CD4-positive, alpha-beta memory T cell (primary cell): ENCODE data around the gene RALGAPA2. TPM values are rescaled to one million over a fixed set of nuclear protein-coding genes. Genes with fewer than 3 reads are reported as not detected.

Experiments used
- CTCF ChIA-PET: fragments of 350-600 bp; sonication (Branson Sonifier 250); formaldehyde crosslinking; loops from one replicate; lab custom pipeline; 2021; ENCODE audit warnings: inconsistent platforms; ENCODE audit not compliant: partially characterized antibody; lab: Charles Lee
- POLR2A ChIA-PET: fragments of 350-600 bp; sonication (Branson Sonifier 250); formaldehyde crosslinking; loops from one replicate; lab custom pipeline; 2021; ENCODE audit not compliant: partially characterized antibody; lab: Charles Lee
- DNase-seq, 5 donors: peaks; one replicate each; pipeline versions ENCODE4 v3.0.0 to v3.0.0-alpha.2; 2020 to 2022; ENCODE audit warnings: mixed read lengths in 1 of 5
- H3K27ac ChIP-seq: one replicate; pipeline ENCODE4 v1.7.0; 2013; ENCODE audit warnings: low read depth, low read length
- H3K27me3 ChIP-seq: 2 replicates; pipeline ENCODE4 v1.7.0; 2013; ENCODE audit warnings: mild to moderate bottlenecking, low read length, moderate library complexity; ENCODE audit not compliant: insufficient read depth
- H3K36me3 ChIP-seq: 2 replicates; pipeline ENCODE4 v1.7.0; 2013; ENCODE audit warnings: mild to moderate bottlenecking, low read length, moderate library complexity; ENCODE audit not compliant: insufficient read depth
- H3K4me1 ChIP-seq: 2 replicates; pipeline ENCODE4 v1.7.0; 2013; ENCODE audit warnings: mild to moderate bottlenecking, low read length, moderate library complexity; ENCODE audit not compliant: insufficient read depth
- H3K4me3 ChIP-seq, 2 donors: one replicate each; pipeline ENCODE4 v1.7.0; 2013; ENCODE audit warnings: low read length in 2 of 2, mild to moderate bottlenecking in 1 of 2
- H3K9me3 ChIP-seq, 2 donors: one replicate each; pipeline ENCODE4 v1.7.0; 2013; ENCODE audit warnings: low read length in 2 of 2, control low read depth in 1 of 2; ENCODE audit not compliant: control insufficient read depth in 1 of 2
- H3K27ac Mint-ChIP-seq, 7 donors: one replicate each; pipeline ENCODE4 v1.8.0; 2020 to 2021; ENCODE audit warnings: mixed read lengths in 7 of 7, mild to moderate bottlenecking in 6 of 7, inconsistent platforms in 3 of 7, moderate library complexity in 3 of 7
- H3K27me3 Mint-ChIP-seq, 2 donors: one replicate each; pipeline ENCODE4 v1.8.0; 2020 to 2021; ENCODE audit warnings: mixed read lengths in 2 of 2
- H3K36me3 Mint-ChIP-seq, 2 donors: one replicate each; pipeline ENCODE4 v1.8.0; 2020 to 2021; ENCODE audit warnings: mixed read lengths in 2 of 2, inconsistent platforms in 1 of 2, mild to moderate bottlenecking in 1 of 2
- H3K4me1 Mint-ChIP-seq, 4 donors: one replicate each; pipeline ENCODE4 v1.8.0; 2020 to 2021; ENCODE audit warnings: mixed read lengths in 4 of 4, mild to moderate bottlenecking in 1 of 4
- H3K4me3 Mint-ChIP-seq, 8 donors: one replicate each; pipeline ENCODE4 v1.8.0; 2020 to 2021; ENCODE audit warnings: mixed read lengths in 8 of 8, mild to moderate bottlenecking in 7 of 8, moderate library complexity in 6 of 8, inconsistent platforms in 3 of 8
- H3K9me3 Mint-ChIP-seq, 8 donors: one replicate each; pipeline ENCODE4 v1.8.0; 2020 to 2021; ENCODE audit warnings: mixed read lengths in 8 of 8, mild to moderate bottlenecking in 5 of 8, inconsistent platforms in 3 of 8, moderate library complexity in 1 of 8
- intact Hi-C: fragments of 100-400 bp; cut with micrococcal nuclease; formaldehyde crosslinking; loops from one replicate; pipeline ENCODE4 v1.15.1; 2023
- polyA plus RNA-seq, 2 donors: library from polyadenylated mRNA; unstranded; fragments of 300-500 nt; fragmentation: Illumina TruSeq; gene quantifications; one replicate each; pipeline ENCODE4 v1.2.3, GENCODE V29; 2021
- total RNA-seq, 2 experiments: library from RNA; stranded (reverse); gene quantifications; one replicate each; pipeline ENCODE4 v1.2.3, GENCODE V29; 2021

RALGAPA2 gene
- total and polyA plus RNA-seq, 4 experiments from 2014 or later = 1.6 to 36.3 (median 21.5) TPM

GRCh38 chr20:20629556-20630188, 82.8 kb downstream of the RALGAPA2 start:
- intact Hi-C loops = no loop called here
- no peaks in the 10 kb centered on the region for H3K27me3 ChIP-seq
- CTCF ChIA-PET = no interaction called here
- H3K27ac ChIP-seq = no peak overlapping the region
- no peak for DNase-seq
- POLR2A ChIA-PET = no interaction called here
- H3K4me1 Mint-ChIP-seq = no peaks in the 10 kb centered on the region
- no peaks in the 10 kb centered on the region for H3K27me3 Mint-ChIP-seq
- H3K9me3 ChIP-seq = no peaks in the 10 kb centered on the region
- no peak overlapping the region for H3K4me3 ChIP-seq
- H3K36me3 Mint-ChIP-seq = peaks cover 61 to 69% of the 10 kb centered on the region in 2 donors
- peak overlapping the region in 1 of 7 donors; percentile 6 for H3K27ac Mint-ChIP-seq
- no peaks in the 10 kb centered on the region for H3K4me1 ChIP-seq
- H3K4me3 Mint-ChIP-seq = no peak overlapping the region
- H3K36me3 ChIP-seq = peaks cover 13% of the 10 kb centered on the region
- H3K9me3 Mint-ChIP-seq = no peaks in the 10 kb centered on the region

DNA sequence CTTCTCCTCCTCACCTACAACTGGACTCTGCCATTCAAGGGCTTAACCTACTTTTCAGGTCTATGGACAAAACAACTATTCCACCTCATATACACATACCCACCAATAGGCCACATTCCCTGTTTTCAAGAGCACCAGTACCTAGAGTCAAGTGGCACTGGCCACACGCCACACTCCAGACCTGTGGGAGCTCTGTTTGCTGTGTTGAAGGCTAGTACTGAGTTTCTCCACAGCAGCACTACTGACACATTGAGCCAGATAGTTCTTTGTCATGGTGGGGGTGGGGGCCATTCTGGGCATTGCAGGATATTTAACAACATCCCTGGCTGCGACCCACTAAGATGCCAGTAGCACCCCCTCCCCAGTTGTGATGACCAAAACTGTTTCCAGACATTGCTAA, 84.1 kb downstream of the RALGAPA2 start:
- Histone ChIP-seq H3K4me1 (no peaks in the 10 kb centered on the region), H3K9me3 (no peaks in the 10 kb centered on the region), H3K36me3 (peaks cover 13% of the 10 kb centered on the region), H3K4me3 (no peak overlapping the region), H3K27me3 (no peaks in the 10 kb centered on the region), H3K27ac (no peak overlapping the region)
- no peak for DNase-seq
- no peak overlapping the region for H3K4me3 Mint-ChIP-seq
- H3K36me3 Mint-ChIP-seq = peaks cover 47 to 59% of the 10 kb centered on the region in 2 donors
- intact Hi-C loops = no loop called here
- ChIA-PET POLR2A (no interaction called here), CTCF (no interaction called here)
- no peaks in the 10 kb centered on the region for H3K4me1 Mint-ChIP-seq
- no peak overlapping the region for H3K27ac Mint-ChIP-seq
- no peaks in the 10 kb centered on the region for H3K9me3 Mint-ChIP-seq
- no peaks in the 10 kb centered on the region for H3K27me3 Mint-ChIP-seq

DNA sequence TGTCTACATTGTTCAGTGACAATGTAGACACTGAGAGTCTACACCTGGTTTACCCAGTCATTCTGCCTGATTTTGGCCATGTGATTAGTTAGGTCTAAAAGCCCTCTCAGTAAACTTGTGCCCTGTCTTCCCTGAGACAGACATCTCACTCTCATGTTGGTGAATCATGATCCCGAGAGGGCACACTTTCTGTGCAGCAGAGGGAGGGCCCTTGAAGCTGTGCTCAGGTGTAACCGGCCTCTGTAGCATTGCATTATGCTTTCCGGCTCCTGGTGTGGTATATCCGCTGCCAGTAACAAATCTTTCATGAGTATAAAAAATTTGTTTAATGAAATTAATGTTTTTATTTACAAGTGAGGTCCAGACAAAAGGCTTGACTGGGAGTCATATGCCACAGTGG, 85.0 kb downstream of the RALGAPA2 start:
- H3K27ac ChIP-seq = no peak overlapping the region
- H3K4me3 ChIP-seq = no peak overlapping the region
- no peaks in the 10 kb centered on the region for H3K9me3 ChIP-seq
- peaks cover 13% of the 10 kb centered on the region for H3K36me3 ChIP-seq
- POLR2A ChIA-PET = no interaction called here
- Mint-ChIP-seq H3K4me3 (no peak overlapping the region), H3K36me3 (peaks cover 43 to 53% of the 10 kb centered on the region in 2 donors), H3K9me3 (no peaks in the 10 kb centered on the region), H3K27ac (no peak overlapping the region), H3K27me3 (no peaks in the 10 kb centered on the region), H3K4me1 (no peaks in the 10 kb centered on the region)
- CTCF ChIA-PET = no interaction called here
- DNase-seq = no peak
- H3K27me3 ChIP-seq = no peaks in the 10 kb centered on the region
- H3K4me1 ChIP-seq = no peaks in the 10 kb centered on the region
- intact Hi-C loops = no loop called here

DNA sequence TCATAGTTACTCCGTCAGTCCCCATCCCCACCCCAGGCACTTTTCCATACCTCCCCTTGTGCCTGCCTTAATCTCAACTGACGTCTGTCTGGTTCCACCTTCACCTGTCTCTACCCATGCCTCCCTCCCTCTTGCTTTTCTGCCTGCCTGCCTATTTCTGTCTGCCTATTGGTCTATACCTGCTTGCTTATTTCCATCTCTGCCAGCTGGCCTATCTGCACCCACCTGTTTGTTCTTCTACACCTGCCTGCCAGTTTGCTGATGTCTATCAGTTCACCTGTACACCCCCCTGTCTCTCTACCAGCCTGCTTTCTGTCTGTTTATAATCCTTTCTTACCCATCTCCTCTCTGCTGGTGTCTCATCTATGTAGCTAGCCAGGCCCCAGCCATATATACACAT, 87.5 kb downstream of the RALGAPA2 start:
- H3K27me3 ChIP-seq = no peaks in the 10 kb centered on the region
- CTCF ChIA-PET = no interaction called here
- H3K4me1 ChIP-seq = no peaks in the 10 kb centered on the region
- intact Hi-C loops = no loop called here
- Mint-ChIP-seq H3K27me3 (no peaks in the 10 kb centered on the region), H3K4me3 (no peak overlapping the region), H3K9me3 (no peaks in the 10 kb centered on the region), H3K36me3 (peaks cover 39 to 46% of the 10 kb centered on the region in 2 donors), H3K4me1 (no peaks in the 10 kb centered on the region), H3K27ac (peak overlapping the region in 1 of 7 donors; percentile 75)
- peaks cover 13% of the 10 kb centered on the region for H3K36me3 ChIP-seq
- H3K9me3 ChIP-seq = no peaks in the 10 kb centered on the region
- no peak overlapping the region for H3K4me3 ChIP-seq
- POLR2A ChIA-PET = no interaction called here
- DNase-seq = no peak
- no peak overlapping the region for H3K27ac ChIP-seq

- intact Hi-C loops = no loop called here
- H3K36me3 Mint-ChIP-seq = peaks cover 29 to 40% of the 10 kb centered on the region in 2 donors
- H3K27me3 Mint-ChIP-seq = no peaks in the 10 kb centered on the region
- H3K9me3 ChIP-seq = no peaks in the 10 kb centered on the region
- H3K4me3 ChIP-seq = no peak overlapping the region
- no peak overlapping the region for H3K27ac ChIP-seq
- ChIA-PET POLR2A (no interaction called here), CTCF (no interaction called here)
- no peaks in the 10 kb centered on the region for H3K4me1 ChIP-seq
- no peaks in the 10 kb centered on the region for H3K4me1 Mint-ChIP-seq
- no peaks in the 10 kb centered on the region for H3K9me3 Mint-ChIP-seq
- H3K36me3 ChIP-seq = no peaks in the 10 kb centered on the region
- no peak overlapping the region for H3K27ac Mint-ChIP-seq
- H3K27me3 ChIP-seq = no peaks in the 10 kb centered on the region
- H3K4me3 Mint-ChIP-seq = no peak overlapping the region
- DNase-seq = no peak
These were observed 91.2 kb downstream of the RALGAPA2 start for GRCh38 chr20:20621195-20621594.

DNA sequence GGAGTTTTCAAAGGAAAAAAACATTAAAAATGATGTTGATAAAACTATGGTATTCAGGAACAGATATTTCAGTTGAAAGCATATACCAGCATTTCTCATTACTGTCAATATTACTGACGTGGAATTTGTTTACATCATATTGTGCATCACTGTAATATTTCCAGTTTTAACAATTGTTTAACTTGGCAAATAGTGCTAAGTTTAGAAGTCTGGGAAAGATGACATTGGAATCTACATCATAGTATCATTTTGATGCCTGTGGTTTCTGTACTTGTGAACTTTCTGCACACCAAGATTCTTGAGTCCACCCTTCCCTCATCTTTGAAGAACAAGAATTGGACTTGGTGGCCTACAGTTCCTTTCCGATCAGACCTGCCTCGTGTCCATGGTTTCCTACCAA, 98.1 kb downstream of the RALGAPA2 start:
- no peaks in the 10 kb centered on the region for H3K36me3 ChIP-seq
- ChIA-PET CTCF (no interaction called here), POLR2A (no interaction called here)
- H3K27me3 ChIP-seq = no peaks in the 10 kb centered on the region
- H3K27ac ChIP-seq = no peak overlapping the region
- Mint-ChIP-seq H3K4me1 (no peaks in the 10 kb centered on the region), H3K27me3 (no peaks in the 10 kb centered on the region), H3K27ac (peak overlapping the region in 1 of 7 donors; percentile 24), H3K9me3 (no peaks in the 10 kb centered on the region), H3K36me3 (peaks cover 57 to 64% of the 10 kb centered on the region in 2 donors), H3K4me3 (no peak overlapping the region)
- H3K4me3 ChIP-seq = no peak overlapping the region
- DNase-seq = no peak
- intact Hi-C loops = no loop called here
- H3K9me3 ChIP-seq = no peaks in the 10 kb centered on the region
- no peaks in the 10 kb centered on the region for H3K4me1 ChIP-seq

GRCh38 chr20:20612251-20612650, 100.2 kb downstream of the RALGAPA2 start:
- Histone ChIP-seq H3K36me3 (peaks cover 4% of the 10 kb centered on the region), H3K27me3 (no peaks in the 10 kb centered on the region), H3K9me3 (no peaks in the 10 kb centered on the region), H3K4me1 (no peaks in the 10 kb centered on the region), H3K27ac (no peak overlapping the region), H3K4me3 (no peak overlapping the region)
- Mint-ChIP-seq H3K9me3 (no peaks in the 10 kb centered on the region), H3K27ac (no peak overlapping the region), H3K27me3 (no peaks in the 10 kb centered on the region), H3K4me3 (no peak overlapping the region), H3K36me3 (peaks cover 51 to 59% of the 10 kb centered on the region in 2 donors), H3K4me1 (no peaks in the 10 kb centered on the region)
- CTCF ChIA-PET = no interaction called here
- intact Hi-C loops = no loop called here
- DNase-seq = no peak
- POLR2A ChIA-PET = no interaction called here
